Germinal center (tissue), 1 donor: ENCODE measurements around the gene PLA2R1.

ENCODE experiments used
- DNase-seq: peaks from one replicate; pipeline ENCODE4 v3.0.0; 2012; ENCODE audit warnings: mixed read lengths, low spot score

PLA2R1 gene

GRCh38 chr2:160062292-160063005 lies at the start of gene PLA2R1:
Gene PLA2R1 (minus strand): TSS chr2:160062615. CDS start chr2:160062403, 212 bp downstream.
- DNase-seq = no peak

- DNase-seq = no peak
These were observed 48.3 kb upstream of the PLA2R1 start for GRCh38 chr2:160110674-160111239.

GRCh38 chr2:160109939-160110673 lies 47.7 kb upstream of the PLA2R1 start:
- peak; percentile 41 for DNase-seq

- no peak for DNase-seq
These were observed 46.8 kb upstream of the PLA2R1 start for GRCh38 chr2:160109243-160109642.

- no peak for DNase-seq
These were observed 46.2 kb upstream of the PLA2R1 start for GRCh38 chr2:160108646-160109045.

GRCh38 chr2:160105366-160105765 lies 43.0 kb upstream of the PLA2R1 start:
- no peak for DNase-seq

GRCh38 chr2:160104115-160104514 lies 41.7 kb upstream of the PLA2R1 start:
- no peak for DNase-seq

- no peak for DNase-seq
These were observed 34.9 kb upstream of the PLA2R1 start for GRCh38 chr2:160097326-160097725.

GRCh38 chr2:160096409-160096808 lies 34.0 kb upstream of the PLA2R1 start:
- no peak for DNase-seq

GRCh38 chr2:160092445-160092844 lies 30.0 kb upstream of the PLA2R1 start:
- DNase-seq = no peak

- no peak for DNase-seq
These were observed 29.0 kb upstream of the PLA2R1 start for GRCh38 chr2:160091381-160091780.

GRCh38 chr2:160087854-160088745 lies 25.7 kb upstream of the PLA2R1 start:
- DNase-seq = no peak

GRCh38 chr2:160085662-160086061 lies 23.2 kb upstream of the PLA2R1 start:
- DNase-seq = no peak

- DNase-seq = no peak
These were observed 15.7 kb upstream of the PLA2R1 start for GRCh38 chr2:160077912-160078810.

GRCh38 chr2:160076914-160077313 lies 14.5 kb upstream of the PLA2R1 start:
- no peak for DNase-seq

GRCh38 chr2:160076241-160076640 lies 13.8 kb upstream of the PLA2R1 start:
- DNase-seq = no peak

GRCh38 chr2:160075171-160075570 lies 12.8 kb upstream of the PLA2R1 start:
- no peak for DNase-seq

- no peak for DNase-seq
These were observed 11.0 kb upstream of the PLA2R1 start for GRCh38 chr2:160073284-160073888.

- DNase-seq = no peak
These were observed 6.5 kb upstream of the PLA2R1 start for GRCh38 chr2:160068906-160069305.

- DNase-seq = no peak
These were observed 2.5 kb upstream of the PLA2R1 start for GRCh38 chr2:160064916-160065315.
